Stimulated activated naive B cell treated with anti-CD40 and anti-IgM and Interleukin-4, amounts not matched to agents 10 μg/mL and 1 μg/mL and 100 μg/mL, for 72 hours (primary cell): ENCODE data around the gene OPCML.

Experiments
- ATAC-seq, 2 donors: fragments of 150-1000 bp; cut with Tn5 transposase; replicated peaks; 2 replicates each; pipeline ENCODE4 v1.10.0; 2021; ENCODE audit warnings: moderate library complexity in 1 of 2
- DNase-seq: peaks from one replicate; pipeline ENCODE4 v3.0.0; 2021
- H3K27ac Mint-ChIP-seq: one replicate; pipeline ENCODE4 v1.8.0; 2022; ENCODE audit warnings: mild to moderate bottlenecking, mixed read lengths
- H3K27me3 Mint-ChIP-seq, 2 donors: one replicate each; pipeline ENCODE4 v1.8.0; 2022; ENCODE audit warnings: mixed read lengths in 2 of 2
- H3K36me3 Mint-ChIP-seq, 2 donors: one replicate each; pipeline ENCODE4 v1.8.0; 2022; ENCODE audit warnings: mixed read lengths in 2 of 2, mild to moderate bottlenecking in 1 of 2
- H3K4me1 Mint-ChIP-seq, 2 donors: one replicate each; pipeline ENCODE4 v1.8.0; 2022; ENCODE audit warnings: mixed read lengths in 2 of 2, mild to moderate bottlenecking in 1 of 2
- H3K4me3 Mint-ChIP-seq, 2 donors: one replicate each; pipeline ENCODE4 v1.8.0; 2022; ENCODE audit warnings: mild to moderate bottlenecking in 2 of 2, mixed read lengths in 2 of 2, moderate library complexity in 1 of 2
- H3K9me3 Mint-ChIP-seq, 2 donors: one replicate each; pipeline ENCODE4 v1.8.0; 2022; ENCODE audit warnings: mixed read lengths in 2 of 2, mild to moderate bottlenecking in 1 of 2

Gene OPCML

DNA sequence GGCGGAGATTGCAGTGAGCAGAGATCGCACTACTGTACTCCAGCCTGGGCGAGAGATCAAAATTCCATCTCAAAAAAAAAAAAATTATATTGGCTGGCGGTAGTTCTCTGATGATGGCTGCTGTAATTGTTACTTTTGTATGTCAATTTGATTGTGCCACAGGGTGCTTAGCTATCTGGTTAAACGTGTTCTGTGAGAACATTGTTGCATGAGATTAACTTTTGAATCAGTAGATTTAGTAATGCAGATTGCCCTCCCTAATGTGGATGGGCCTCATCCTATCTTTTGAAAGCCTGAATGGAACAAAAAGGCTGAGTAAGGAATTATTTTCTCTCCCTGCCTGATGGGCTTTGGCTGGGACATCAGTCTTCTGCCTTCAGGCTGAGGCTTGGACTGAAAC, 654.2 kb downstream of the OPCML start:
- peaks cover 2 to 3% of the 10 kb centered on the region in 2 donors for H3K9me3 Mint-ChIP-seq
- H3K4me3 Mint-ChIP-seq: no peak overlapping the region
- no peak overlapping the region for H3K27ac Mint-ChIP-seq
- H3K36me3 Mint-ChIP-seq: no peaks in the 10 kb centered on the region
- H3K27me3 Mint-ChIP-seq: no peaks in the 10 kb centered on the region
- H3K4me1 Mint-ChIP-seq: no peaks in the 10 kb centered on the region
- DNase-seq (no peak), ATAC-seq (no peak)

DNA sequence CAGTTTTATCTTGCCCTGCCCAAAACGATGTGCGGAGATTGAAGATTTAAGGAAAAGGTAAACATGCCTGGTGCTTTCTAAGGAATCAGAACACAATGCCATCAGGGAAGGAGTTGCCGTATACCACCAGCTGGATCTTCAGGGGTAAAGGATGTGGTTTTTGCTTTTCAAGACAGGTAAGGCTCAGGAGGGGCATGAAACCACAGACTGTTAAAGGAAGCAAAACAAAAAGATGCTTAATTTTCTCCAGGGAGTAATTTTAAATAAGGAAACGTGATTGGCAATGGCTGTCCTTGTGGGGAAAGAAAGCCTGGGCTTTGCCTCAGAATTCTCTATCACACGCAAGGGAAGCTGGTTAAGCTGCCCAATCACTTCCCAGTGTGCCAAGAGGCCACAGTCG, 655.6 kb downstream of the OPCML start:
- peaks cover 2 to 3% of the 10 kb centered on the region in 2 donors for H3K9me3 Mint-ChIP-seq
- H3K4me3 Mint-ChIP-seq: no peak overlapping the region
- H3K36me3 Mint-ChIP-seq: no peaks in the 10 kb centered on the region
- ATAC-seq (no peak), DNase-seq (no peak)
- H3K27ac Mint-ChIP-seq: no peak overlapping the region
- no peaks in the 10 kb centered on the region for H3K4me1 Mint-ChIP-seq
- H3K27me3 Mint-ChIP-seq: no peaks in the 10 kb centered on the region

DNA sequence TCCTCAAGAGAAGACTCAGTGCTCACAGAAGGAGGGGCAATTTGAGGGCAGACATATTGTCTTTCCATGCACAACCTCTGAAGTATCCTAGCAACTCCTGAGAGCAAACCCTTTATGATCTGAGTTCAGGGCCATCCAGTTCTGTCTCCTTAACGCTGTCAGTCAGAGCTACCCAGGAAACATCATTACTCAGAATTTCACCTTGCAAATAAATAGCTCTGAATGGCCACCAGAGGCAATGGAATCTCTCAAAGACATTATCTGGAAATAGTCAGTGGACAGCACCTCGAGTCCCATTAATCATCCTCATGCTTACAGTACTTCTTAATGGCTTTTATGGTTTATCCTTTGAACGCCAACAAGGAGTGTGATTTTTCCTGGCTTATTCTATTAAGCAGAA, 656.1 kb downstream of the OPCML start:
- Mint-ChIP-seq H3K27me3 (no peaks in the 10 kb centered on the region), H3K4me3 (no peak overlapping the region), H3K27ac (no peak overlapping the region), H3K4me1 (no peaks in the 10 kb centered on the region), H3K9me3 (peaks cover 2 to 3% of the 10 kb centered on the region in 2 donors), H3K36me3 (no peaks in the 10 kb centered on the region)
- no peak for DNase-seq
- no peak for ATAC-seq

DNA sequence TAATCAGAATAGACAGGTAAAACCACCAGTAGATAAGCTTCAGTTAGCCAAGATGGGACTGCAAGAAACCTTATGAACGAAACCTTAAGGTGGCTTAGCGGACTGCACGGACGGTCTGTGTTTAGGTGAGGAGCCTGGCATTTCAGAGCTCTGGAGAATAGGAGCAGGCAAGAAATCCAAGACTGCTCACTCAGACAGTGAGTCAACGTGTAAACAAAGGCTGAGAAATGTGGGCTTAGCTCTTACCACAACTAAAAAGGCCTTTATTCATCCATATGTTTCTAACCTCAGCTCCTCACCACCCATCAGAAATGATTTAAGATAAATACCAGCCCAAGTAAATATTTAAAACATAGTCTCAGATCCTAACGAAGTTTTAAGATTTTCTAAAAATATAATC, 657.7 kb downstream of the OPCML start:
- H3K4me1 Mint-ChIP-seq: no peaks in the 10 kb centered on the region
- no peaks in the 10 kb centered on the region for H3K36me3 Mint-ChIP-seq
- no peaks in the 10 kb centered on the region for H3K27me3 Mint-ChIP-seq
- H3K4me3 Mint-ChIP-seq: no peak overlapping the region
- ATAC-seq (no peak), DNase-seq (no peak)
- H3K27ac Mint-ChIP-seq: no peak overlapping the region
- no peaks in the 10 kb centered on the region for H3K9me3 Mint-ChIP-seq

DNA sequence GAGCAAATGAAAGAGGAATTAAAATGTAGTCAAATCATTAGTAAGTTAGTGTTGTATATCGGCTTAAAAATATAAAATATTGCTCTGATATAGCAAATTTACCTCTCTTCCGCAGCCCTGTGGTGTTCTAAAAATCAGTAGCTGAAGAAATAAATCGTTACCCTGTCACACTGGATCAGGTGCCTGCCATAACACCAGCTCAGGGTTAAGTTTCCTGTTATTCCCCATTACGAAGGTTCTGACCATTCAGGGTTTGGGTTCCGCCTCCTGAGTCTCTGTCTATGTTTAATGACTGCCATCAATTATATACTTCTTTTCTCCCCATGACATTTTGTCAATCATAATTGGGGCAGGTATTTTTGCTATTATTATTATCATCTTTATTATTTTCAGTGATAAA, 658.5 kb downstream of the OPCML start:
- Mint-ChIP-seq H3K27ac (no peak overlapping the region), H3K27me3 (no peaks in the 10 kb centered on the region), H3K4me1 (no peaks in the 10 kb centered on the region), H3K9me3 (no peaks in the 10 kb centered on the region), H3K36me3 (no peaks in the 10 kb centered on the region), H3K4me3 (no peak overlapping the region)
- ATAC-seq (no peak), DNase-seq (no peak)

DNA sequence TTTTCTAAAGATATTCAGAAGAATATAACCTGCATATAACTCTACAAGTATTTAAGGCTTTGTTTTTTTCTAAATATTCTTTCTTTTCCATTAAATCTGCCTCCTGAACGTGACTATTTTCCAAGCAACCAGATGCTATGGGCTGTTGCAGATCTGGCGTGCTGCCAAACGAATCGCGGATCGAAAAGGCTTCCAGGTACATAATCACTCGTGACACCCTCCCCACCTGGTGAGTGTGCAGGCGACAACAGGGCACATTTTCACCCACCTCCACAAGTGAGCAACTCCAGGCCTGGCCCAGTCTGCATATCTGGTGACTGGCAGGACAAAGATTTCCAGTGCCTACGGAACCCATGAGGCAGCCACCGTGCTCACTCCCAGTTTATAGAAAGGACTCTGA, 660.1 kb downstream of the OPCML start:
- no peaks in the 10 kb centered on the region for H3K36me3 Mint-ChIP-seq
- ATAC-seq: no peak
- no peaks in the 10 kb centered on the region for H3K27me3 Mint-ChIP-seq
- peaks cover 2 to 6% of the 10 kb centered on the region in 2 donors for H3K9me3 Mint-ChIP-seq
- DNase-seq: no peak
- H3K27ac Mint-ChIP-seq: no peak overlapping the region
- no peaks in the 10 kb centered on the region for H3K4me1 Mint-ChIP-seq
- H3K4me3 Mint-ChIP-seq: no peak overlapping the region

DNA sequence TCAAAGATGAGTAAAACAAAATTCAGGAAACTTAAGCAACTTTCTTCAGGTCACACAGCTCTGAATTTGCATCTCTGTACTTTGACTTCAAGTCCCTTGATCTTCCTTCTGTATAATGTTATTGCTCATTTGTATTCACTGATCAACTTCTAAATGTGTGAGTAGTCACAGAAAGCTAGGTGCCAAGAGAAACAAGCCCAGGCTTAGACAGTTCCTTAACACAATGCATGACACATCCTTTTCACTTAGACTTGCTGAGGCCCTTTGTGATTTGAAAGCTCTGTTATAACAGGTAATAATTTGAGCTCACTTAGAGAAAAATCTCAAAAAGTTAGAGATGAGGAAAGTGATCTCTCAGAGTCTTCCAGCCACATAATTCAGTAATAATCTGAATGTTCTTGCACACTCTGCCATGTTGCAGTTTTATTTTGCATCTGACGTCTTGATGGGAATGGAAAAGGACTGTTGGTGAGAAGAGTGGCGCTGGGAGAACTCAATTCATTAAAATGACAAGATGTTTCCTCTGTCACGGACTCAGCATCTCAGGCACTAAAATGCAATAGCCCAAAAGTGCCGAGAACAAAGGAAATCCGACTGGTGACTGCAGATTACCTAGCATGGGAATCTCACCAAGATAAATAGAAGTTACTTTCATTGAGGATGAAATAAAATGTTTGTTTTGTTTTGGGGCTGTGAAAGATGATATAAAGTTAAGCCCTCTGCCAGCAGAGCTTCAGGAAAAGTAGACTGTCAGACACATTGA, 665.3 kb downstream of the OPCML start:
- H3K9me3 Mint-ChIP-seq: peaks cover 6% of the 10 kb centered on the region in 2 donors
- no peak for ATAC-seq
- H3K4me3 Mint-ChIP-seq: no peak overlapping the region
- no peak overlapping the region for H3K27ac Mint-ChIP-seq
- H3K27me3 Mint-ChIP-seq: no peaks in the 10 kb centered on the region
- no peak for DNase-seq
- no peaks in the 10 kb centered on the region for H3K36me3 Mint-ChIP-seq
- H3K4me1 Mint-ChIP-seq: no peaks in the 10 kb centered on the region

DNA sequence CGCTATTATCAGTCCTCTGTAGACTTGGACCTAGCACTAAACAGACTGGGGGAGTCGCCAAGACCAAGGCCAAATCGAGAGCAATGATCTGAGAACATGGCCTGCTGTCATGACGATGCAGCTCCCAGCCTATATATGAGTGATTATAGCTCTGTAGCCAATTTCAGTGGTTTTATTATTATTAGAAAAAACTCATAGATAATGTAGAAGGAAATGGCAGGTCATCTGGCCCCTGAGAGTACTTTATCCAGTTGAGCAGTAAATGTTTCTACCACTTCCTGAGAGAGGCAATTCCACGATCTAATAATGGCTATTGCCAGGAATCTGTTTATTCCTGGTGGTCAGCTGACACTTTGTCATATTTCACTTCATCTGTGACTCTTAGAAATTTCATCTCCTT, 666.7 kb downstream of the OPCML start:
- Mint-ChIP-seq H3K4me3 (no peak overlapping the region), H3K27me3 (no peaks in the 10 kb centered on the region), H3K36me3 (no peaks in the 10 kb centered on the region), H3K9me3 (peaks cover 6% of the 10 kb centered on the region in 2 donors), H3K27ac (no peak overlapping the region), H3K4me1 (no peaks in the 10 kb centered on the region)
- ATAC-seq: no peak
- DNase-seq: no peak

DNA sequence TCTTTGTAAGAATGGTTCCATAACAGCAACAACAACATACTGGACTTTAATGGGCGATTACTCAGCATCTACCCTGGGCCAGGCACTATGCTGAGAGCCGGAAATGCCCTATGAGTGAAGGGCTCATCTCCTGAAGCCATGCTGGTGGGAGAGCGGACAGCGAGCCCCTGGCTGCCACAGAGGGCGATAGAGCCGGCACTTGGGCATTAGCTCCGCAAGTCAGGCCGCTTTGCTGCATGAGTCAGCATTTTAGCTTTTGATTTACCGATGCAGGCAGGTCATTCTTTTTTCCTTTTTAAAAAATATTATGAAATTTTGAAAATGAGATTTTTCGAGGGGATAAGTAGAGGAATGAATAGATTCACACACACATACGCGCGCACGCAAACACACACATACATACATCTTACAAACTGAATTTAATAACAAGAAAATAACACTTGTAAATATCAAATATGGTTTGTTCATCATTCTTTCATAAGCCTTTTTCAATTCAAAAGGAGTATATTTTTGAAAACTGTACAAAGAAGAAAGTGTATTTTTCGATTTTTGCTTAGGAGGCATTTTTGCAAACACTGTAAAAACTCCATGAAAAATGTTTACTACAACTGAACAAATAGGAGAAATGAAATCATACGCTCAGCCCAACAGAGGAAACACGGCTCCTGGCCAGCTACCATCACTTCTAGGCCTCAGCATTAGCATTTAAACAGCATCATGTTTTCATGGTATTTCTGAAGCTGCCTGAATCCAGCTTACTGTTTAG, 667.3 kb downstream of the OPCML start:
- Mint-ChIP-seq H3K4me1 (no peaks in the 10 kb centered on the region), H3K36me3 (no peaks in the 10 kb centered on the region), H3K27me3 (no peaks in the 10 kb centered on the region), H3K9me3 (peaks cover 6% of the 10 kb centered on the region in 2 donors), H3K27ac (no peak overlapping the region), H3K4me3 (no peak overlapping the region)
- no peak for DNase-seq
- no peak for ATAC-seq

DNA sequence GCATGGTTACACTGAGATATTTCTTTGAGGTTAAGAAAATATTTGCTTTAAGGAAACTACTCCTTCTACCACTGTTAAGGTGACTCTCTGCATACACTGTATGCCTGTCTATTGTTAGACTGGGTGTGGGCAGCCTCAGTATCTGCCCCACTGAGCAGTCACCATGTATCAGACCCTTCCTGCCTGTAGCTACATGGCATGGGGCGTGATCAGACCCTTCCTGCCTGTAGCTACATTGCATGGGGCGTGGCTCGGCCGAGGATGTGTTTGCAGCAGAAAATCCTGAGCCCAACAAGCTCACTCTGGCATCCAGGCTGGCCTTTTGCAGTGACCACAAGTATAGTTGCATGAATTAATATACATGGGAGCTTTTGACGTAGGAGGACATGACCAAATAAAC, 669.4 kb downstream of the OPCML start:
- no peak overlapping the region for H3K4me3 Mint-ChIP-seq
- no peaks in the 10 kb centered on the region for H3K27me3 Mint-ChIP-seq
- DNase-seq (no peak), ATAC-seq (no peak)
- H3K36me3 Mint-ChIP-seq: no peaks in the 10 kb centered on the region
- H3K4me1 Mint-ChIP-seq: no peaks in the 10 kb centered on the region
- no peak overlapping the region for H3K27ac Mint-ChIP-seq
- H3K9me3 Mint-ChIP-seq: peaks cover 6% of the 10 kb centered on the region in 2 donors

DNA sequence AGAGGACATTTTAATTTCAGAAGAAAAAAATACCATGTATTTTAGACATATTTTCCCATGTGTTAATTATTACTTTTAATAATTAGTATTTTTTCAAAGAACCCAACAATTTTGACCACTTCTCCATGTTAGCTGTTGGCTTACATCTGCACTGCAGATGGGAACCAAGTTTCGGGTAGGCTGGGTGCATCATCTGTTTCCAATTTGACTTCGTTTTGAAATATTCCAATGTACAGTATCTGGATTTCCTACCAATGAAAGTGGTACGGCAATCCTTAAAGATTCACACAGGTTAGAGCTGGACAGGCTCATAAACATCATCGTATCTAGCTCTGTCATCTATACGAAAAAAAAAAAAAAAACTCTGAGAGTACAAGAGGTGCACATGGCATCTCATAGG, 670.2 kb downstream of the OPCML start:
- H3K27ac Mint-ChIP-seq: no peak overlapping the region
- H3K4me1 Mint-ChIP-seq: no peaks in the 10 kb centered on the region
- H3K4me3 Mint-ChIP-seq: no peak overlapping the region
- DNase-seq (no peak), ATAC-seq (no peak)
- H3K36me3 Mint-ChIP-seq: no peaks in the 10 kb centered on the region
- peaks cover 0 to 4% of the 10 kb centered on the region in 2 donors for H3K9me3 Mint-ChIP-seq
- H3K27me3 Mint-ChIP-seq: no peaks in the 10 kb centered on the region

DNA sequence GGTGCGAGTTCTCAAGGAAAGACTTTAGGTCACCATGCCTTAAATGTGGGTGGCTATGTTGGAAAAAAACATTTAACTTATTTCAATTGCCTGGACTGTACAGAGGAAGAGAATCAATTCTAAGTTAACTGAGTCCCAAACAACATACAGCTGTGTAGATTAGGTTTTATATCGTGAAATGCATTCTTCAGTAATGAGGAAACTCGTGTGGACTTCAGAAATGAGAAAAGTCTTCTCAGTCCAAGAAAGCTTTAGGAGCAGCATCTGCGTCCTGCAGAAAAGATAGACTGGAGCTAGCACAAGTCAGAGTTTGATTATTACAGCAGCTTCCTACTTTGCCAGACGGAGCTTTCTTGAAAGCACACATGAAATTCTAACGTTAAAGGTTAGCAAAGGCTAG, 673.0 kb downstream of the OPCML start:
- no peak for DNase-seq
- Mint-ChIP-seq H3K27ac (no peak overlapping the region), H3K36me3 (no peaks in the 10 kb centered on the region), H3K27me3 (no peaks in the 10 kb centered on the region), H3K4me1 (no peaks in the 10 kb centered on the region), H3K9me3 (peaks cover 0 to 5% of the 10 kb centered on the region in 2 donors), H3K4me3 (no peak overlapping the region)
- no peak for ATAC-seq

DNA sequence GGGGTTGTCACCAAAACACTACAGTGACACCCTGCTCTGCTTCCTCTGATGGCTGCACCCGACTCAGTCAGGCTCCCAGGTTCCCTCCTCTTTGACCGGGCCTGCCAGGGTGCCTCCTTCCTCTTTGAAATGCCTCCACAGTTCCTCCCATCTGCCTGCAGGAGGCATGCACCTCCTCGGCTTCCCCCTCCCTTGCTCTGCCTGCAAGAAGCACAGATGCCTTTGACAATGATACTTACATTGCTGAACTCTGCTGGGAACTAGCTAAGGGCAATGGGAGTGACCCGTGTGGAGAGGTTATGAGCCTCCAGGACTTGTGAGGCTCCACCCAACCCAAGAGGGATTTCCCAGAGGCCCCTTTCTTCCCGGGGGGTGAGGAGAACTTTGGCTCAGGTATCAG, 674.1 kb downstream of the OPCML start:
- Mint-ChIP-seq H3K27ac (no peak overlapping the region), H3K9me3 (peaks cover 0 to 1% of the 10 kb centered on the region in 2 donors), H3K27me3 (no peaks in the 10 kb centered on the region), H3K4me1 (no peaks in the 10 kb centered on the region), H3K36me3 (no peaks in the 10 kb centered on the region), H3K4me3 (no peak overlapping the region)
- DNase-seq: no peak
- no peak for ATAC-seq

DNA sequence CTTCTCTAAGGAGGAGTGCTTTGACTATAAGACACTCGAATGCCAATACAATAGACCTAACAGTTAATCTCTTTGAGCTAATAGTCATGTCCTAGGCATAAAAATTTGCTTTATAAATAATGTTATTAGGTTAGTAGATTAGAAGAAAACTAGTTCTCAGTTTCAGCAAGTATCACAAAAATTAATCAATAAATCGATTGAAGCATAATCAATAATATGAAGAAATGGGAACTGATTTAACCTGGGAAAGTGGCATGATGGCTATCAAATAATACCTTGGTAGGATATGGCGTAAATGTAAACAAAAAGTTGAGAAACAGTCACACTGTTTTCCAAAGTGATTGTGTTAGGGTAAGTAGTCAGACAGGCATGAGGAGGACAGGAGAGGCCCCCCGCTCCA, 676.3 kb downstream of the OPCML start:
- no peaks in the 10 kb centered on the region for H3K4me1 Mint-ChIP-seq
- H3K4me3 Mint-ChIP-seq: no peak overlapping the region
- H3K36me3 Mint-ChIP-seq: no peaks in the 10 kb centered on the region
- no peak overlapping the region for H3K27ac Mint-ChIP-seq
- peaks cover 0 to 1% of the 10 kb centered on the region in 2 donors for H3K9me3 Mint-ChIP-seq
- no peak for DNase-seq
- no peak for ATAC-seq
- no peaks in the 10 kb centered on the region for H3K27me3 Mint-ChIP-seq

DNA sequence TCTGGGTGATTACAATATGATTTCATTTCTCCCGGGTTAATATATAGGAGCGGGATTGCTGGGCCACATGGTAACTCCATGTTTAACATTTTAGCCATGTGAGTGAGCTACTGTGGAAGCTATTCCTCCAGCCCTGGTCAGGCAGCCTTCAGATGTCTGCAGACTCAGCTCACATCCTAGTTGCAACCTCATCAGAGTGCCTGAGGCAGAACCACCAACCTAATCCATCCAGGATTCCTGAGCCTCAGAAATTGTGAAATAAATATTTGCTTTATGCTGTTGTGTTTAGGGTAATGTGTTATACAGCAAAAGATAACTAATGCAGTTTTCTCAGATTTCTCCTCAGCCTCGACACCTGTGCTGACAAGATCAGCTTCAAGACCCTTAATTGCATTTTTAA, 676.8 kb downstream of the OPCML start:
- Mint-ChIP-seq H3K4me1 (no peaks in the 10 kb centered on the region), H3K9me3 (peaks cover 0 to 1% of the 10 kb centered on the region in 2 donors), H3K4me3 (no peak overlapping the region), H3K27me3 (no peaks in the 10 kb centered on the region), H3K27ac (no peak overlapping the region), H3K36me3 (no peaks in the 10 kb centered on the region)
- DNase-seq (no peak), ATAC-seq (no peak)
